ENCODE results near the gene NPBWR2. TPM values are rescaled to one million over a fixed set of nuclear protein-coding genes. Genes with fewer than 3 reads are reported as not detected.

NPBWR2 gene
- total RNA-seq, 3 donors from 2014 or later (not counting 1 experiment from before 2014, with no cell fraction given), result not detected

GRCh38 chr20:64075556-64075955, 31.8 kb downstream of the NPBWR2 start:
- H3K4me1 ChIP-seq (ENCODE audit: control insufficient read depth, insufficient read depth, low read length), result peaks cover 43% of the 10 kb centered on the region
- H3K4me3 ChIP-seq (ENCODE audit: low read length), result no peak overlapping the region
- DNase-seq (no peak), ATAC-seq (no peak)
- peaks cover 43% of the 10 kb centered on the region for H3K36me3 ChIP-seq (ENCODE audit: control insufficient read depth, insufficient read depth, low read length)
- no peaks in the 10 kb centered on the region for H3K27me3 ChIP-seq (ENCODE audit: control insufficient read depth, insufficient read depth, low read length)
- H3K27ac Mint-ChIP-seq, result peak overlapping the region in 1 of 2 donors; percentile 7
- H3K27me3 Mint-ChIP-seq (ENCODE audit: low read depth in 2 of 2), result no peaks in the 10 kb centered on the region
- H3K9me3 Mint-ChIP-seq, result no peaks in the 10 kb centered on the region
- 93% methylated on average over 12 of the region's 12 CpGs for WGBS (ENCODE audit: insufficient coverage)
- intact Hi-C loops (cut with micrococcal nuclease), result no loop called here
- peaks cover 11 to 43% of the 10 kb centered on the region in 2 donors for H3K4me1 Mint-ChIP-seq
- no peak for TF ChIP-seq CTCF (IDR thresholded peaks at IDR 0.05)
- H3K4me3 Mint-ChIP-seq, result no peak overlapping the region
- no peaks in the 10 kb centered on the region for H3K36me3 Mint-ChIP-seq
- no peak overlapping the region for H3K27ac ChIP-seq (ENCODE audit: low read length)
- no peaks in the 10 kb centered on the region for H3K9me3 ChIP-seq (ENCODE audit: control insufficient read depth, insufficient read depth, low read length)

- Histone ChIP-seq H3K36me3 (ENCODE audit: control insufficient read depth, insufficient read depth, low read length) (peaks cover 43% of the 10 kb centered on the region), H3K4me3 (ENCODE audit: low read length) (no peak overlapping the region), H3K27ac (ENCODE audit: low read length) (no peak overlapping the region), H3K27me3 (ENCODE audit: control insufficient read depth, insufficient read depth, low read length) (no peaks in the 10 kb centered on the region), H3K4me1 (ENCODE audit: control insufficient read depth, insufficient read depth, low read length) (peaks cover 40% of the 10 kb centered on the region), H3K9me3 (ENCODE audit: control insufficient read depth, insufficient read depth, low read length) (no peaks in the 10 kb centered on the region)
- TF ChIP-seq CTCF (IDR thresholded peaks at IDR 0.05), result no peak
- H3K9me3 Mint-ChIP-seq, result no peaks in the 10 kb centered on the region
- peaks cover 11 to 39% of the 10 kb centered on the region in 2 donors for H3K4me1 Mint-ChIP-seq
- WGBS (ENCODE audit: insufficient coverage), result 94% methylated on average over 8 of the region's 8 CpGs
- H3K27ac Mint-ChIP-seq, result no peak overlapping the region
- ATAC-seq, result no peak
- H3K4me3 Mint-ChIP-seq, result no peak overlapping the region
- H3K27me3 Mint-ChIP-seq (ENCODE audit: low read depth in 2 of 2), result no peaks in the 10 kb centered on the region
- intact Hi-C loops (cut with micrococcal nuclease), result no loop called here
- H3K36me3 Mint-ChIP-seq, result no peaks in the 10 kb centered on the region
- DNase-seq, result no peak
Observed at GRCh38 chr20:64074963-64075362, 32.4 kb downstream of the NPBWR2 start.

- peaks cover 46% of the 10 kb centered on the region for H3K4me1 ChIP-seq (ENCODE audit: control insufficient read depth, insufficient read depth, low read length)
- intact Hi-C loops (cut with micrococcal nuclease), result no loop called here
- ATAC-seq (no peak), DNase-seq (no peak)
- no peak overlapping the region for H3K27ac Mint-ChIP-seq
- TF ChIP-seq CTCF (IDR thresholded peaks at IDR 0.05), result no peak
- H3K9me3 ChIP-seq (ENCODE audit: control insufficient read depth, insufficient read depth, low read length), result no peaks in the 10 kb centered on the region
- H3K4me3 ChIP-seq (ENCODE audit: low read length), result no peak overlapping the region
- whole genome bisulfite sequencing (ENCODE audit: insufficient coverage), result 89% methylated on average over 28 of the region's 28 CpGs
- H3K27ac ChIP-seq (ENCODE audit: low read length), result no peak overlapping the region
- H3K36me3 ChIP-seq (ENCODE audit: control insufficient read depth, insufficient read depth, low read length), result peaks cover 43% of the 10 kb centered on the region
- H3K9me3 Mint-ChIP-seq, result no peaks in the 10 kb centered on the region
- no peaks in the 10 kb centered on the region for H3K27me3 Mint-ChIP-seq (ENCODE audit: low read depth in 2 of 2)
- no peaks in the 10 kb centered on the region for H3K27me3 ChIP-seq (ENCODE audit: control insufficient read depth, insufficient read depth, low read length)
- H3K4me3 Mint-ChIP-seq, result no peak overlapping the region
- H3K36me3 Mint-ChIP-seq, result no peaks in the 10 kb centered on the region
- peaks cover 11 to 39% of the 10 kb centered on the region in 2 donors for H3K4me1 Mint-ChIP-seq
Observed at GRCh38 chr20:64074184-64074789, 33.1 kb downstream of the NPBWR2 start.

Data from natural killer cell (primary cell).